ENCODE data around the gene CFAP74.

- TF ChIP-seq CTCF (conservative IDR thresholded peaks at IDR 0.05; ENCODE audit: low read length) = no peak
- no peak for TF ChIP-seq EZH2phosphoT487 (IDR thresholded peaks at IDR 0.05; ENCODE audit: borderline replicate concordance)
Measured at GRCh38 chr1:2028870-2029560, 25.4 kb upstream of the CFAP74 start.
